ENCODE results near the gene CABP1. TPM values are rescaled to one million over a fixed set of nuclear protein-coding genes. Genes with fewer than 3 reads are reported as not detected.
"Not testable (repeated sequence)": the region's sequence is repeated elsewhere in the genome, so short reads cannot be mapped to it uniquely, and the experiment has no call there.

CABP1 gene
- total RNA-seq, 2 donors from 2014 or later, result 0.23 to 0.62 TPM

DNA sequence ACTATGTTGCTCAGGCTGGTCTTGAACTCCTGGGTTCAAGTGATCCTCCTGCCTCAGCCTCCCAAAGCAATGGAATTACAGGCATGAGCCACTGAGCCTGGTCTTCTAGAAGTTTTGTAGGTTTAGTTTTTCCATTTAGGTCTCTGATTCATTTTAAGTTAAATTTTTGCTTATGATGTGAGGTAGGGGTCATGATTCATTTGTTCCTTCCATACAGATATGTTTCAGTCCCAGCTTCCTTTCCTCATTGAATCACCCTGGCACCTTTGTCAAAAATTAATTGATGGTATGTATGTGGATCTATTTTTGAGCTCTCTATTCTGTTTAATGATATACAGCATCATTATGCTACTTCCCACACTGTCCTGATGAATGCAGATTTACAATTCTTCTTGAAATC is 25.6 kb upstream of the CABP1 start:
- DNase-seq (ENCODE audit: low spot score), result no peak
- intact Hi-C loops (cut with DNase I), result no loop called here
- no peak for TF ChIP-seq POLR2A (IDR thresholded peaks at IDR 0.05)
- TF ChIP-seq POLR2AphosphoS5 (IDR thresholded peaks at IDR 0.05), result no peak
- TF ChIP-seq, protein P1, sequence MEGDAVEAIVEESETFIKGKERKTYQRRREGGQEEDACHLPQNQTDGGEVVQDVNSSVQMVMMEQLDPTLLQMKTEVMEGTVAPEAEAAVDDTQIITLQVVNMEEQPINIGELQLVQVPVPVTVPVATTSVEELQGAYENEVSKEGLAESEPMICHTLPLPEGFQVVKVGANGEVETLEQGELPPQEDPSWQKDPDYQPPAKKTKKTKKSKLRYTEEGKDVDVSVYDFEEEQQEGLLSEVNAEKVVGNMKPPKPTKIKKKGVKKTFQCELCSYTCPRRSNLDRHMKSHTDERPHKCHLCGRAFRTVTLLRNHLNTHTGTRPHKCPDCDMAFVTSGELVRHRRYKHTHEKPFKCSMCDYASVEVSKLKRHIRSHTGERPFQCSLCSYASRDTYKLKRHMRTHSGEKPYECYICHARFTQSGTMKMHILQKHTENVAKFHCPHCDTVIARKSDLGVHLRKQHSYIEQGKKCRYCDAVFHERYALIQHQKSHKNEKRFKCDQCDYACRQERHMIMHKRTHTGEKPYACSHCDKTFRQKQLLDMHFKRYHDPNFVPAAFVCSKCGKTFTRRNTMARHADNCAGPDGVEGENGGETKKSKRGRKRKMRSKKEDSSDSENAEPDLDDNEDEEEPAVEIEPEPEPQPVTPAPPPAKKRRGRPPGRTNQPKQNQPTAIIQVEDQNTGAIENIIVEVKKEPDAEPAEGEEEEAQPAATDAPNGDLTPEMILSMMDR (IDR thresholded peaks at IDR 0.05), result no peak

DNA sequence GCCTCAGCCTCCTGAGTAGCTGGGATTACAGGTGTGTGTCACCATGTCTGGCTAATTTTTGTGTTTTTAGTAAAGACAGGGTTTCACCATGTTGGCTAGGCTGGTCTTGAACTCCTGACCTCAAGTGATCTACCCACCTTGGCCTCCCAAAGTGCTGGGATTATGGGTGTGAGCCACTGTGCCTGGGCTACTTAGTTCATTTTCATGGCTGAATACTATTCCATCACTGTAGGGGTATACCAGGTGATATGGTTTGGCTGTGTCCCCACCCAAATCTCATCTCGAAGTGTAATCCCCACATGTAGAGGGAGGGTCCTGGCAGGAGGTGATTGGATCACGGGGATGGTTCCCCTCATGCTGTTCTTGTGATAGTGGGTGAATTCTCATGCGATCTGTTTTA is 23.2 kb upstream of the CABP1 start:
- DNase-seq (ENCODE audit: low spot score); H3K27me3 ChIP-seq (replicated peaks; ENCODE audit: insufficient read depth); H3K36me3 ChIP-seq; H3K27ac ChIP-seq; H3K4me3 ChIP-seq; H3K4me1 ChIP-seq (replicated peaks); intact Hi-C loops (cut with DNase I); H3K9me3 ChIP-seq: not testable (repeated sequence)
- 85% methylated on average over 3 of the region's 3 CpGs for WGBS

More for the DNA sequence above, 25.6 kb upstream of the CABP1 start:
- Histone ChIP-seq H3K36me3 (no peaks in the 10 kb centered on the region), H3K4me1 (replicated peaks) (no peaks in the 10 kb centered on the region), H3K27me3 (replicated peaks; ENCODE audit: insufficient read depth) (no peaks in the 10 kb centered on the region), H3K4me3 (no peak overlapping the region), H3K27ac (no peak overlapping the region), H3K9me3 (no peaks in the 10 kb centered on the region)

DNA sequence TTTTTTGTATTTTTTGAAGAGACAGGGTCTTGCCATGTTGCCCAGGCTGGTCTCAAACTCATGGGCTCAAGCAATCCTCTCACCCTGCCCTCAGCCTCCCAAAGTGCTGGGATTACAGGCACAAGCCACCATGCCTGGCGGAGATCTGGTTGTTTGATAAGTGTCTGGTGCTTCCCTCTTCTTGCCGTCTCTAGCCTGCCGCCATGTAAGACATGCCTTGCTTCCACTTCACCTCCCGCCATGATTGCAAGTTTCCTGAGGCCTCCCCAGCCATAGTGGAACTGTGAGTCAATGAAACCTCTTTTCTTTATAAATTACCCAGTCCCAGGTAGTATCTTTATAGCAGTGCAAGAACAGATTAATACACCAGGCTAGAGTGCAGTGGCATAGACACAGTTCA is 22.7 kb upstream of the CABP1 start:
- 94% methylated on average over 4 of the region's 4 CpGs for WGBS
- DNase-seq (ENCODE audit: low spot score); H3K4me3 ChIP-seq; H3K27me3 ChIP-seq (replicated peaks; ENCODE audit: insufficient read depth); H3K27ac ChIP-seq; H3K36me3 ChIP-seq; intact Hi-C loops (cut with DNase I); H3K9me3 ChIP-seq; H3K4me1 ChIP-seq (replicated peaks): not testable (repeated sequence)

DNA sequence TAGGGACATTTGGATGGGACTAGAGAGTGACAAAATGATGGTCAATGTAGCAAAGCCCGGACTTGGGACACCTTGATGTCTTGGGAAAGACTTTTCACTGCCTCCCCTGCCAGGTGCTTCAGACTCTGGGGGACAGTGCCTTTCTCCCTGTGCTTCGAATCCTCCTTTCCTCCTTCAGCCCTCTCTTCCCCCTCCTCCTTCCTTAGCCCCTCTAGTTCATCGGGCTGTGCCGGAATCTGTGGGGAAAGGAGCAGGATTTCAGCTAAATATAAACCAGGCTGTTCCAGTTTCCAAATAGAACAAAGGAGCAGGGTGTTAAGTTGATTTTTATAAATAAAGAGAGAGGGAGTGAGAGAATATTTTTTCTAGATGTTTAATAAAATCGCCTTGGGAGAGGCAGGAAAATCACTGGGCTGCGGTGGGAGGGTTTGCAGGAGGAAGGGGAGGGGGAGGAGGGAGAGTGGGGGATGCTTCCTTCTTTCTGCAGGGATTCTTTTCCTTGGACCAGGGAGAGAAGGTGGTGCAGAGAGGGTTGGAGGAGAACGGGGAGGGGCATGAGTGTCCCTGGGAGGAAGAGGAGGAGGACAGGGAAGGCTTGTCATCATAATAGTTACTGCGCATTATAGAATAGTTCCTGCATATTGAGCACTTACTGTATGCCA is 21.3 kb upstream of the CABP1 start:
- Histone ChIP-seq H3K27me3 (replicated peaks; ENCODE audit: insufficient read depth) (no peaks in the 10 kb centered on the region), H3K4me3 (no peak overlapping the region), H3K9me3 (no peaks in the 10 kb centered on the region), H3K27ac (no peak overlapping the region), H3K36me3 (no peaks in the 10 kb centered on the region), H3K4me1 (replicated peaks) (no peaks in the 10 kb centered on the region)
- intact Hi-C loops (cut with DNase I), result no loop called here
- 26% methylated on average over 8 of the region's 8 CpGs for WGBS
- TF ChIP-seq, protein P1 (IDR thresholded peaks at IDR 0.05), result no peak
- no peak for TF ChIP-seq POLR2A (IDR thresholded peaks at IDR 0.05)
- TF ChIP-seq POLR2AphosphoS5 (IDR thresholded peaks at IDR 0.05), result no peak
- no peak for DNase-seq (ENCODE audit: low spot score)

DNA sequence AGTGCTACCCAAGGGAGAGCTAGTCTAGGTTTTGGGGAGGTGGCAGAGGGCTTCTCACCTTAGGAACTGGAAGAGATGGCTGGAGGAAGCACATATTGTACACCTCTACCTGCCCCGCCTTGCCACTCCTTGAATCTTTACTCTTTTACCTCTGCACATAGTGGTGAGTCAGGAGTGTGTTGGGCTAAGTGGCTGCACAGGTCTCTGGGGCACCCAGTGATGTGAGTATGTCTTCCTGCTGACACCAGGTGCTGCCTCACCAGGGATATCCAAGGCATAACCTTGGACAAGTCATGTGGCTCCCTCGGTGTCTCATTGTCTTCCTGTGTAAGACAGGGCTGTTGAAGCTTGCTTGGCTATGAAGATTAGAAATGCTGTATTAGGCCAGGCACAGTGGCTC is 19.8 kb upstream of the CABP1 start:
- Histone ChIP-seq H3K9me3 (no peaks in the 10 kb centered on the region), H3K4me3 (no peak overlapping the region), H3K36me3 (no peaks in the 10 kb centered on the region), H3K27ac (no peak overlapping the region), H3K4me1 (replicated peaks) (no peaks in the 10 kb centered on the region), H3K27me3 (replicated peaks; ENCODE audit: insufficient read depth) (no peaks in the 10 kb centered on the region)
- intact Hi-C loops (cut with DNase I), result no loop called here
- DNase-seq (ENCODE audit: low spot score), result no peak
- TF ChIP-seq POLR2AphosphoS5 (IDR thresholded peaks at IDR 0.05), result no peak
- TF ChIP-seq POLR2A (IDR thresholded peaks at IDR 0.05), result no peak
- TF ChIP-seq, protein P1 (IDR thresholded peaks at IDR 0.05), result no peak
- 83% methylated on average over 2 of the region's 2 CpGs for WGBS
